GM23338 (cell line): ENCODE measurements around the gene METTL21C. TPM values are rescaled to one million over a fixed set of nuclear protein-coding genes. Genes with fewer than 3 reads are reported as not detected.

Experiments used
- ATAC-seq: fragments of 200-7000 bp; cut with Tn5 transposase; 3 replicates; pipeline ENCODE4 v1.9.1; 2020
- DNase-seq: peaks from one replicate; pipeline ENCODE4 v3.0.0-alpha.2; 2015; ENCODE audit warnings: low spot score
- H2AFZ ChIP-seq: fragments of 200-600 bp; sonication (generic); 2 replicates; pipeline ENCODE4 v1.8.0; 2016; ENCODE audit warnings: antibody characterized with exemption, mild to moderate bottlenecking, moderate library complexity
- H3F3A ChIP-seq: fragments of 200-600 bp; sonication (generic); replicated peaks from 2 replicates; pipeline ENCODE4 v1.8.0; 2017; ENCODE audit warnings: antibody characterized with exemption, mixed run types, low read depth
- H3K27ac ChIP-seq: fragments of 200-600 bp; sonication (generic); 2 replicates; pipeline ENCODE4 v1.6.1; 2016; ENCODE audit warnings: low read depth
- H3K27me3 ChIP-seq: fragments of 200-600 bp; sonication (generic); 2 replicates; pipeline ENCODE4 v1.8.0; 2016; ENCODE audit warnings: mild to moderate bottlenecking, mixed run types, moderate library complexity; ENCODE audit not compliant: insufficient read depth
- H3K36me3 ChIP-seq: fragments of 200-600 bp; sonication (generic); 2 replicates; pipeline ENCODE4 v1.8.0; 2016; ENCODE audit warnings: mild to moderate bottlenecking; ENCODE audit not compliant: insufficient read depth
- H3K4me1 ChIP-seq: fragments of 200-600 bp; sonication (generic); 2 replicates; pipeline ENCODE4 v1.8.0; 2016; ENCODE audit warnings: mild to moderate bottlenecking, moderate library complexity; ENCODE audit not compliant: insufficient read depth
- H3K4me2 ChIP-seq: fragments of 200-600 bp; sonication (generic); 2 replicates; pipeline ENCODE4 v1.7.1; 2017; ENCODE audit warnings: mixed run types
- H3K4me3 ChIP-seq: fragments of 200-600 bp; sonication (generic); 2 replicates; pipeline ENCODE4 v1.6.1; 2016; ENCODE audit warnings: mixed run types
- H3K79me2 ChIP-seq: fragments of 200-600 bp; sonication (generic); replicated peaks from 2 replicates; pipeline ENCODE4 v1.8.0; 2017; ENCODE audit warnings: mild to moderate bottlenecking; ENCODE audit not compliant: insufficient read depth
- H3K9me2 ChIP-seq: fragments of 200-600 bp; sonication (generic); 2 replicates; pipeline ENCODE4 v1.8.0; 2017; ENCODE audit not compliant: insufficient read depth
- H4K20me1 ChIP-seq: fragments of 200-600 bp; sonication (generic); replicated peaks from 2 replicates; pipeline ENCODE4 v1.8.0; 2017; ENCODE audit warnings: mild to moderate bottlenecking; ENCODE audit not compliant: insufficient read depth
- H3K27ac Mint-ChIP-seq: 2 replicates; pipeline ENCODE4 v1.8.0; 2020; ENCODE audit warnings: inconsistent platforms, mild to moderate bottlenecking, moderate library complexity, mixed read lengths
- H3K27me3 Mint-ChIP-seq: 3 replicates; pipeline ENCODE4 v1.8.0; 2022; ENCODE audit warnings: low read depth, mild to moderate bottlenecking, moderate library complexity, mixed read lengths, inconsistent platforms; ENCODE audit not compliant: insufficient read depth, poor library complexity
- H3K36me3 Mint-ChIP-seq: 3 replicates; pipeline ENCODE4 v1.8.0; 2021; ENCODE audit warnings: low read depth, mild to moderate bottlenecking, inconsistent platforms, moderate library complexity, mixed read lengths
- H3K4me1 Mint-ChIP-seq: 3 replicates; pipeline ENCODE4 v1.8.0; 2020; ENCODE audit warnings: mild to moderate bottlenecking, inconsistent platforms, mixed read lengths
- H3K4me3 Mint-ChIP-seq: 3 replicates; pipeline ENCODE4 v1.8.0; 2021; ENCODE audit warnings: moderate library complexity, mild to moderate bottlenecking, inconsistent platforms, mixed read lengths
- H3K9me3 Mint-ChIP-seq: 3 replicates; pipeline ENCODE4 v1.8.0; 2020; ENCODE audit warnings: moderate library complexity, mild to moderate bottlenecking, inconsistent platforms, mixed read lengths
- CREB1 ChIP-seq: fragments of 250-450 bp; sonication (Bioruptor Pico); IDR thresholded peaks from 2 replicates; pipeline ENCODE4 v1.5.0; 2020; ENCODE audit warnings: low read depth, mild to moderate bottlenecking, moderate library complexity
- CTCF ChIP-seq, 2 experiments: fragments of 200-600 bp in 1 of 2; sonication (generic) in 1 of 2; conservative IDR thresholded peaks; 2 replicates each; pipeline versions ENCODE4 v1.5.1 to v1.6.1; 2016 to 2017; ENCODE audit warnings: antibody characterized with exemption in 2 of 2, low read depth in 2 of 2, mild to moderate bottlenecking in 2 of 2, moderate library complexity in 1 of 2
- ETS1 ChIP-seq: IDR thresholded peaks from 2 replicates; pipeline ENCODE4 v1.6.1; 2016; ENCODE audit warnings: antibody characterized with exemption
- EZH2 ChIP-seq: fragments of 200-600 bp; sonication (generic); IDR thresholded peaks from one replicate; pipeline ENCODE4 v1.8.0; 2017; ENCODE audit warnings: antibody characterized with exemption, mild to moderate bottlenecking, low read depth; ENCODE audit not compliant: unreplicated experiment
- EZH2phosphoT487 ChIP-seq: fragments of 200-600 bp; sonication (generic); IDR thresholded peaks from one replicate; pipeline ENCODE4 v1.8.1; 2018; ENCODE audit warnings: antibody characterized with exemption; ENCODE audit not compliant: unreplicated experiment
- JUNB ChIP-seq: IDR thresholded peaks from one replicate; pipeline ENCODE4 v1.6.1; 2016; ENCODE audit warnings: antibody characterized with exemption; ENCODE audit not compliant: unreplicated experiment
- NANOG ChIP-seq: IDR thresholded peaks from 2 replicates; pipeline ENCODE4 v1.6.1; 2016; ENCODE audit warnings: antibody characterized with exemption, borderline replicate concordance
- POLR2AphosphoS5 ChIP-seq: IDR thresholded peaks from 2 replicates; pipeline ENCODE4 v1.6.1; 2016; ENCODE audit warnings: antibody characterized with exemption, low read depth
- REST ChIP-seq: IDR thresholded peaks from one replicate; pipeline ENCODE4 v1.6.1; 2018; ENCODE audit warnings: antibody characterized with exemption; ENCODE audit not compliant: unreplicated experiment
- STAT1 ChIP-seq: IDR thresholded peaks from one replicate; pipeline ENCODE4 v1.6.1; 2016; ENCODE audit warnings: antibody characterized with exemption; ENCODE audit not compliant: unreplicated experiment
- ZNF114 ChIP-seq: fragments of 250-450 bp; sonication (Bioruptor Pico); IDR thresholded peaks from 2 replicates; pipeline ENCODE4 v1.5.0; 2020; ENCODE audit warnings: mild to moderate bottlenecking, moderate library complexity
- ZNF331 ChIP-seq: fragments of 250-450 bp; sonication (Bioruptor Pico); IDR thresholded peaks from 2 replicates; pipeline ENCODE4 v1.5.0; 2020; ENCODE audit warnings: low read depth, mild to moderate bottlenecking, moderate library complexity
- long read RNA-seq: library from polyadenylated mRNA; unstranded; transcript quantifications from one replicate; pipeline ENCODE4 v2.0.0, GENCODE V29; 2020; ENCODE audit not compliant: unreplicated experiment
- polyA plus RNA-seq: library from polyadenylated mRNA; unstranded; fragments of >200 nt; fragmentation: Nextera tagmentation; extraction: Ambion mirVana; gene quantifications from 2 replicates; pipeline ENCODE4 v1.2.1, GENCODE V29; 2016
- total RNA-seq: library from RNA; depleted of rRNA; stranded (reverse); fragments of >200 nt; shearing (Covaris generic); gene quantifications from 2 replicates; pipeline ENCODE4 v1.2.3, GENCODE V29; 2014; rRNA removed

Gene METTL21C
- total RNA-seq (not detected in 2 replicates), polyA plus RNA-seq (not detected in 2 replicates)
- long read RNA-seq: 0 reads

GRCh38 chr13:102694937-102695336, at the start of gene METTL21C:
TSS of gene METTL21C (minus strand) at chr13:102695044. CDS start at chr13:102694498, 546 bp downstream.
- Histone ChIP-seq H4K20me1 (no peaks in the 10 kb centered on the region), H3K9me2 (no peaks in the 10 kb centered on the region), H3K27ac (no peak within 1 kb of the TSS), H3K4me1 (peaks cover 9% of the 10 kb centered on the region), H3K27me3 (no peaks in the 10 kb centered on the region), H3K4me2 (no peak within 1 kb of the TSS), H3K4me3 (no peak within 1 kb of the TSS), H3F3A (no peaks in the 10 kb centered on the region), H3K79me2 (no peaks in the 10 kb centered on the region), H2AFZ (peak within 1 kb of the TSS; percentile 11; the same call in 1 of the 2 replicates), H3K36me3 (no peaks in the 10 kb centered on the region)
- Mint-ChIP-seq H3K4me3 (no peak within 1 kb of the TSS), H3K9me3 (peaks cover 4% of the 10 kb centered on the region; the same call in 1 of the 3 replicates), H3K27me3 (no peaks in the 10 kb centered on the region), H3K27ac (no peak within 1 kb of the TSS), H3K36me3 (no peaks in the 10 kb centered on the region), H3K4me1 (peaks cover 13% of the 10 kb centered on the region)
- TF ChIP-seq EZH2phosphoT487 (no peak), REST (no peak), JUNB (no peak), STAT1 (no peak)
- DNase-seq (no peak), ATAC-seq (no peak)

- Histone ChIP-seq H3K79me2 (no peaks in the 10 kb centered on the region), H3K36me3 (no peaks in the 10 kb centered on the region), H3K9me2 (no peaks in the 10 kb centered on the region), H4K20me1 (no peaks in the 10 kb centered on the region), H3K4me2 (no peak overlapping the region), H3K4me1 (no peaks in the 10 kb centered on the region), H3K27ac (no peak overlapping the region), H3K27me3 (no peaks in the 10 kb centered on the region), H3F3A (no peaks in the 10 kb centered on the region), H2AFZ (no peak overlapping the region), H3K4me3 (no peak overlapping the region)
- ATAC-seq (no peak), DNase-seq (no peak)
- peaks cover 8% of the 10 kb centered on the region; the same call in 1 of the 3 replicates for H3K9me3 Mint-ChIP-seq
- no peaks in the 10 kb centered on the region for H3K36me3 Mint-ChIP-seq
- H3K4me1 Mint-ChIP-seq: no peaks in the 10 kb centered on the region
- H3K27me3 Mint-ChIP-seq: no peaks in the 10 kb centered on the region
- H3K27ac Mint-ChIP-seq: no peak overlapping the region
- no peak overlapping the region for H3K4me3 Mint-ChIP-seq
- no peak for TF ChIP-seq ETS1
- no peak for TF ChIP-seq POLR2AphosphoS5
- TF ChIP-seq ZNF114 (CRISPR knock-in tag): no peak
- no peak for TF ChIP-seq EZH2
- TF ChIP-seq JUNB: no peak
- TF ChIP-seq CREB1 (CRISPR knock-in tag): no peak
- TF ChIP-seq STAT1: no peak
- TF ChIP-seq NANOG: no peak
- TF ChIP-seq EZH2phosphoT487: no peak
- TF ChIP-seq REST: no peak
- no peak for TF ChIP-seq ZNF331
- no peak for TF ChIP-seq CTCF (conservative IDR thresholded peaks at IDR 0.05; ENCODE audit: low read depth in 2 of 2)
These were observed 47.7 kb upstream of the METTL21C start for GRCh38 chr13:102742506-102742905.
